ACHN (cell line): ENCODE data around the gene PAOX.

Source experiments
- DNase-seq: peaks from one replicate; pipeline ENCODE4 v3.0.0-alpha.2; 2015
- in situ Hi-C: cut with HindIII; loops from 2 replicates; pipeline ENCODE4 v1.10.0; 2017; ENCODE audit warnings: low sequenced_read_pairs, low pct_ligation_motif_present, low pct_unique_long_range_greater_than_20kb

Gene PAOX

GRCh38 chr10:133379152-133379800, at the start of gene PAOX:
TSS of gene PAOX (plus strand) at chr10:133379262. CDS start at chr10:133379317, 55 bp downstream.
- DNase-seq = peak; percentile 66
- in situ Hi-C loops = no loop called here

- peak; percentile 88 for DNase-seq
- in situ Hi-C loops = no loop called here
Measured at GRCh38 chr10:133329491-133330202, 49.4 kb upstream of the PAOX start.

DNA sequence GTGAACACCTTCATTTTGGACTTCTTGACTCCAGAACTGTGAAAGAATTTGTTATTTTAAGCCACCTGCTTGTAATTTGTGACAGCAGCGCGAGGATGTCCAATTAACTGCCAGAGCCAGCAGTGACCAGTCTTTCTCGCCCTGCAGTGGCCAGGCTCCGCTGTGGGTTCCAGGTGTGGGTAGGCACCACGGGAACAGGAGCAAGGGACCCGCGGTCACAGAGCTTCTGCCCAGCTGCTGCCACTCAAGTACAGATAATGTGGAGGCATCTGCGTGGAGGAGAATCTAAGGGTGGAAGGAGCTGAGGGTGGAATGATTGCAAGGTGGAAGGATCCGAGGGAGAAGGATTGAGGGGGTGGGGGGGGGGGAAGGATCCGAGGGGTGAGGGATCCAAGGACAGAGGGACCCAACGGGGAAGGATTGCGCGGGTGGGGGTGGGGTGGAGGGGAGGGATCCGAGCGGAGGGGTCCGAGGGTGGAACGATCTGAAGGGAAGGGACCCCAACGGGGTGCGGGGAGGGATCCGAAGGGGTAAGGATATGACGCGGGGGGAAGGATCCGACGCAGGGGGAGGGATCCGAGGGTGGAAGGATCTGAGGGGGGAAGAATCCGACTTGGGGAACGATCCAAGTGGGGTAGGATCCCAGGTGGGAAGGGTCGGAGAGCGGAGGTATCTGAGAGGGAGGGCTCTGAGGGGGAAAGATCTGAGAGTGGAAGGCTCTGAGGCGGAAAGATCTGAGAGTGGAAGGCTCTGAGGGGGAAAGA, 45.9 kb upstream of the PAOX start:
- DNase-seq = no peak
- in situ Hi-C loops = no loop called here

DNA sequence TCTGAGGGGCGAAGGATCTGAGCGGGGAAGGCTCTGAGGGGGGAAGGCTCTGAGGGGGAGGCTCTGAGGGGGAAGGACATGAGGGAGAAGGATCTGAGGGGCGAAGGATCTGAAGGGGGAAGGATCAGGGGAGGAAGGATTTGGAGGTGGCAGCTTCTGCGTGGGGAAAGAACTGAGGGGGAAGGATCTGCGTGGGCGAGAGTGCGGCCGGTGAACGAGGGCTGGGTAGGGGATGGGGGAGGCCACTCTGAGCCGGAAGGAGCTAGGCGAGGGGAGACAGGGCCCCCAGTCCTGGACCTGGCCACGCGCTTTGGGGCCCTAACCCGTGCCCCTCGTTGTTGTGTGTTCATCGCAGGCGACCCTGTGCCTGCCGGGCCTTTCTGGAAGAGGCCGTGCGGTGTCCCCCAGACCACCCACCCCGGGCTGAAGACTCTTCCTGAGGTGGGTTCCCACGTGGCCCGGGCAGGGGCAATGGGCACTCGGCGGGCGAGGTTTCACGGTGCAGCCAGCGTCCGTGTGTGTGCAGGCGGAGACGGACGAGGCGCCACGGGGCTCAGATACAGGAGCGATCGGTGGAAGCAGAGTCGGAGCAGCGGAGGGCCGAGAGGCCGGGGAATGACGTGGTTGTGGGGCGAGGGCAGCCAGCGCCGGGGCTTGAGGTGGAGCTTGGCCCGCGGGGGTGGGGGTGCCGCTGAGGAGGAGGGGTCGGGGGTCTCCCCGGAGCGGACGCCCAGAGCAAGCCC, 44.4 kb upstream of the PAOX start:
- no peak for DNase-seq
- in situ Hi-C loops = no loop called here

DNA sequence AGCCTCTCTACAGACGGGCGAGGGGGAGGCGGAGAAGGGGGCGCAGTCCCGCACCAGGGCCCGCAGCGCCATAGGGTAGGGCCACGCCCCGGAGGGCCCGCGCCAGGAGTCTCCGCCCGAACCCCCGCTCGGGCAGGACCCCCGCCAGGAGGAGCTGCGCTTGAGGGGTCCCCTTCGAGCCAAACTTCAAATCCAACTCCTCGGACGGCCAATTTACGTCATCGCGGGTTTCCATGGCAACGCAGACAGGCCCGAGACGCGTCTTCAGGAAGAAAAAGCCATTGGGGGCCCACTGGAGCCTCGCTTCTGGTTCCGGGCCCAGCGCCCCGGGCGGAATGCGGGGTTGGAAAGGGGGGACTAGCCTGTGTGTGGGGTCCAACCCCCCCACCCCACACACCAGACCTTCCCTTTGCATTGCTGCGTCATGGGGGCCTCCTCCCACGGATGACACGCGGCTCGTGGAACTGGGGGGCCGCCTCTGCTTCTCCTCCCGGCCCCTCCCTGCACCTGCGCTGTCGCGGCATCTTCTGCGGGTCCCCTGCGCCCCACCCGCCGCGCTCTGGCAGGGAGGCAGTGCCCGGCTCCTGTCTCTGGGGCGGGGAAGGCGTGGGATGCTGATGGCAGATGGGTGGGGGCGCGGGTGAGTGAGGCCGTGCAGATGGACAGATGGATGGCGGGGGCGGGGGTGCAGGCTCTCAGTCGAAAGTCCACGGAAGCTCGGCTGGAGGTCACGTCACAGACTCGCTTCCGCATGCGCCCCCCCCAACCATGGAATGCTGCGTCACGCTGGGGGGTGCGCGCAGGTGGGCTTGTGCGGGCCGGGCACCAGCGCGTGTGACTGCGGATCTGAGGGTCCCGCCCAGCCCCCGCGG, 43.6 kb upstream of the PAOX start:
- in situ Hi-C loops = no loop called here
- DNase-seq = peak; percentile 44

DNA sequence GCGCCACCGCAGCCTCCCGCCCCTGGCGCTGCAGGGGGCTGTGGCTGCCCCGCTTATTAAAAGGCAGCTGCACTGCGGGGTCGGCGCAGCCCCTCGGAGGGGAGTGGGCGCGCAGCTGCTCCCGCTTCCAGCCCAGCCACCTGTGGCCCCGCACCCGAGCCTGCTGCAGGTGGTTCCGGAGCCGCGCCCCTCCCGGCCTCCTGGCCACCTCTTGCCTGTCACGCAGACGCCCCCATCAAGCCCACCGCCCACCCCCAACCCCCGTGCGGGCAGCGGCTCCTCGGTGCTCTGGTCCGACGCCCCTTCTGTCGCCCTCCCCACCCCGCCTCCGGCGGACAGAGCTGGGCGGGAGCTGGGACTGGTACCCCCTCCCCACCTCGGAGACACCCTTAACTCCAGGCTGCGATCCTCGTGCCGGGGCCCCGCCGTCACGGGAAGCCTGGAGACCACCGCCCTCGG, 42.9 kb upstream of the PAOX start:
- no peak for DNase-seq
- in situ Hi-C loops = no loop called here

- no peak for DNase-seq
- in situ Hi-C loops = no loop called here
Measured at GRCh38 chr10:133336577-133337369, 42.3 kb upstream of the PAOX start, which contains the start of gene CALY. TSS of gene CALY (minus strand) at chr10:133336896. CDS start at chr10:133328989, 7,907 bp downstream.

GRCh38 chr10:133337370-133337725, 41.7 kb upstream of the PAOX start:
- no peak for DNase-seq
- in situ Hi-C loops = no loop called here

DNA sequence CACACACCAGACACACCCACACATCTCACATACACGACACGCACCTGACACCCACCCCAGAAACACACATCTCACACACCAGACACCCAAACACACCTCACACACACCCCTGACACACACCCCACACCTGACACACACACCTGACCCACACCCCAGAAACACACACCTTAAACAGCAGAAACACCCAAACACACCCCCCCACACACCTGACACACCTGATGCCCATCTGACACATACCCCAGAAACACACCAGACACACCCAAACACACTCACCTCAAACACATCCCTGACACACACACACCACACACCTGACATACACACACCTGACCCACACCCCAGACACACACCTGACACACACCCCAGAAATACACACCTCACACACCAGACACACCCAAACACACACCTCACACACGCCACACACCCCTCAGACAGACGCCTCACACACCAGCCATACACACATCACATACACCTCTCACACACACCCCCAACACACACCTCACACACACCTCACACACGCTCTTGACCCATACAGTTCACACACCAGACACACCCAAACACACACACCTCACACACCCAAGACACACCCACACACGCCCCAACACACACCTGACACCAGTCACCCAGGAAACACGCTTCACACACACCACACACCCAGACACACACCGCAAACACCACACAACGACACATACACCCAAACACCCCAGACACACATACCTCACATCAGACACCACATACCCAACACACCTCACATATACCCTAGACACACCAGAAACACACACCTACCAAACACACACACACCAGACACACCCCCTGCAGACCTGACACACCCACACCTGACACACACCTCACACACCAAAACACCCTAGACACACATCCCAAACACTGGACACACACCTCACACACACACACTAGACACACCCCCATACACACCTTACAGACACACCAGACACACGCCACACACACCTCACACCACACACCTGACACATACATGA, 40.7 kb upstream of the PAOX start:
- DNase-seq = no peak
- in situ Hi-C loops = no loop called here

- DNase-seq = no peak
- in situ Hi-C loops = no loop called here
Measured at GRCh38 chr10:133339708-133340380, 39.2 kb upstream of the PAOX start.

DNA sequence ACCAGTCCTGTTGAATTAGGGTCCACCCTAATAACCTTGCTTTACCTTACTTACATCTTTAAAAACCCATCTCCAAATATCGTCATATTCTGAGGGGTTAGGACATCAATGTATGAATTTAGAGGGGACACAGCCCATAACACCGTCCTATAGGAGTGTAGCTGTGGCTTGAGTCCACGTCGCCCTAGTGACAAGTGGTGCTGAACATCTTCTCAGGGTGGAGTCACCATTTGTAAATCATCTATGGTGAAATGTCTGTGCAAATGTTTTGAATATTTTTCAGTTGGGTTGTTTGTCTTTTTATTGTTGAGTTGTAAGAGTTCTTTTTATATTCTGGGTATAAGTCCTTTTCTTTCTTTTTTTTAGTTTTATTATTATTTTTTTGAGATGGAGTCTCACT, 37.1 kb upstream of the PAOX start:
- no peak for DNase-seq
- in situ Hi-C loops = no loop called here

DNA sequence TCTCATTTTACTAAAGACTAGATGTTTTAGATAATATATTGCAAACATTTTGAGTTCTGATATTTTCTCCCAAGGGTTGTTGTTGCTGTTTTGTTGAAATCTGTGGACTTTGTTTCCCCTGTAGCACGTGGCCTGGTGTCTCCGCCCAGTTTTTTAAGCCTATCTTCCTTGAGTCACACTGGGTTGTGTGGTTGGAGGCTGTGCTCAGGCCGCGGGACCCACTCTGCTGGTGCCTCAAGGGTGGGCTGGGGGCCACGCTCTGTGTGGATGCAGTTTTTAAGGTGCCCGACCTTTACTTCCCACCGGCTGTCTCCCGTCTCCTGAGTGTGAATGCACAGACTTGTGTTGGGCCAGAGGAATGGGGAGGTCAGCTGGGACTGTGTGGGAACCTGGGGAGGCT, 36.1 kb upstream of the PAOX start:
- in situ Hi-C loops = no loop called here
- no peak for DNase-seq

DNA sequence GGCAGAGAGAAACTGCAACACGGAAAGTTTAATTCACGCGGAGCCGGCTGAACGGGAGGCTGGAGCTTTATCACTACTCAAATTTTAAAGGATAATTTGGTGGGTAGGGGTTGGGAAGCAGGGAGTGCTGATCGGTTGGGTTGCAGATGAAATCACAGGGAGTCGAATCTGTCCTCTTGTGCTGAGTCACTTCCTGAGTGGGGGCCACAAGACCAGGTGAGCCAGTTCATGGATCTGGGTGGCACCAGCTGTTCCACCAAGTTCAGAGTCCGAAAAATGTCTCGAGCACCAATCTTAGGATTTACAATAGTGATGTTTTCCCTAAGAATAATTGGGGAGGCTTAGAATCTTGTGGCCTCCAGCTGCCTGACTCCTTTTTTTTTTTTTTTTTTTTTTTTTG, 35.5 kb upstream of the PAOX start:
- no peak for DNase-seq
- in situ Hi-C loops = no loop called here

DNA sequence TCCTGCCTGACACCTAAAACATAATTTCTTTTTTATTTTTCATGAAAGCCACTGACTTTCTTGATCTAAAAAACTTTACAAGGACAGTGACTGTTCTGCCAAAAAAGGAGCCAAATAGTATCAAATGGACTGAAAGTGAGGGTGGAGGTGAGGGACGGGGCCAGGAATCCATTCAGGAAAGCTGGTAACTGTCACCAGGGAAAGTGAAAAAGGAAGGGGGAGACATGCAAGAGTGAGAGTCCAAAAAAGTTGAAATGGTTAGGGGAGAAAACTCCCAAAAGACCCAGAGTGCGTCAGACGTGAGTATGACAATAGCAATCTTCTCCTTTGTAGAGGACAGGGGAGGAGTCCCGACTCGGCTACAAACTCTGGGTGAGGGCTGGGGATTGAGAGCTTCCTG, 34.8 kb upstream of the PAOX start:
- DNase-seq = no peak
- in situ Hi-C loops = no loop called here

GRCh38 chr10:133346413-133346812, 32.6 kb upstream of the PAOX start:
- DNase-seq = no peak
- in situ Hi-C loops = no loop called here
